Neural cell (in vitro differentiated cells): ENCODE data around the gene ATP6AP2. TPM values are rescaled to one million over a fixed set of nuclear protein-coding genes. Genes with fewer than 3 reads are reported as not detected.

Source experiments
- H2AFZ ChIP-seq: fragments of 200-600, 300-800 bp; sonication (generic), shearing (Covaris generic); 2 replicates; pipeline ENCODE4 v1.6.0; 2014; ENCODE audit warnings: low read depth, mild to moderate bottlenecking, antibody characterized with exemption, low read length, moderate library complexity
- H3F3A ChIP-seq: fragments of 200-600 bp; shearing (Covaris generic); 2 replicates; pipeline ENCODE4 v1.6.1; 2016; ENCODE audit warnings: mild to moderate bottlenecking, moderate library complexity, mixed read lengths, antibody characterized with exemption, low read length; ENCODE audit not compliant: insufficient read depth, poor library complexity, severe bottlenecking
- H3K27ac ChIP-seq: fragments of 200-600, 300-800 bp; sonication (generic), shearing (Covaris generic); 2 replicates; pipeline ENCODE4 v1.5.1; 2014; ENCODE audit warnings: mild to moderate bottlenecking, low read length, moderate library complexity
- H3K27me3 ChIP-seq: fragments of 300-800, 200-600 bp; sonication (generic), shearing (Covaris generic); 2 replicates; pipeline ENCODE4 v1.6.0; 2014; ENCODE audit warnings: mild to moderate bottlenecking, low read depth, low read length, moderate library complexity; ENCODE audit not compliant: insufficient read depth
- H3K36me3 ChIP-seq: fragments of 300-800, 200-600 bp; sonication (generic), shearing (Covaris generic); 2 replicates; pipeline ENCODE4 v1.5.1; 2014; ENCODE audit warnings: mild to moderate bottlenecking, antibody characterized with exemption, low read length, moderate library complexity; ENCODE audit not compliant: insufficient read depth
- H3K4me2 ChIP-seq: fragments of 300-800, 200-600 bp; sonication (generic), shearing (Covaris generic); 2 replicates; pipeline ENCODE4 v1.6.0; 2014; ENCODE audit warnings: mild to moderate bottlenecking, low read length
- H3K4me3 ChIP-seq: fragments of 300-800, 200-600 bp; sonication (generic), shearing (Covaris generic); 2 replicates; pipeline ENCODE4 v1.5.1; 2014; ENCODE audit warnings: mild to moderate bottlenecking, low read length, moderate library complexity
- H3K79me2 ChIP-seq: fragments of 200-600 bp; shearing (Covaris generic); replicated peaks from 2 replicates; pipeline ENCODE4 v1.6.0; 2014; ENCODE audit warnings: mild to moderate bottlenecking, low read length, moderate library complexity; ENCODE audit not compliant: insufficient read depth
- H3K9ac ChIP-seq: fragments of 300-800, 200-600 bp; sonication (generic), shearing (Covaris generic); 2 replicates; pipeline ENCODE4 v1.6.1; 2016; ENCODE audit warnings: mild to moderate bottlenecking, low read length, mixed read lengths
- H3K9me2 ChIP-seq: fragments of 200-600 bp; shearing (Covaris generic); 2 replicates; pipeline ENCODE4 v1.6.1; 2016; ENCODE audit warnings: mild to moderate bottlenecking, low read length, mixed read lengths; ENCODE audit not compliant: insufficient read depth
- H3K9me3 ChIP-seq: fragments of 200-600, 300-800 bp; sonication (generic), shearing (Covaris generic); 2 replicates; pipeline ENCODE4 v1.6.1; 2016; ENCODE audit warnings: mild to moderate bottlenecking, mixed run types, low read length, moderate library complexity, mixed read lengths
- H4K20me1 ChIP-seq: fragments of 200-600 bp; shearing (Covaris generic); 2 replicates; pipeline ENCODE4 v1.6.1; 2016; ENCODE audit warnings: mild to moderate bottlenecking, mixed run types; ENCODE audit not compliant: insufficient read depth
- CTCF ChIP-seq: fragments of 450-650 bp; IDR thresholded peaks from 2 replicates; pipeline ENCODE4 v1.5.1; 2014; ENCODE audit warnings: antibody characterized with exemption, mild to moderate bottlenecking, moderate library complexity; ENCODE audit not compliant: poor library complexity, severe bottlenecking
- EP300 ChIP-seq: fragments of 450-650 bp; conservative IDR thresholded peaks from 2 replicates; pipeline ENCODE4 v1.6.1; 2014; ENCODE audit warnings: antibody characterized with exemption, mild to moderate bottlenecking, moderate library complexity; ENCODE audit not compliant: poor library complexity, severe bottlenecking
- EZH2 ChIP-seq: fragments of 200-600, 300-800 bp; shearing (Covaris generic), sonication (generic); IDR thresholded peaks from 2 replicates; pipeline ENCODE4 v1.6.1; 2014; ENCODE audit warnings: antibody characterized with exemption, low read length, borderline replicate concordance, mild to moderate bottlenecking; ENCODE audit not compliant: insufficient read depth, poor library complexity, severe bottlenecking
- MXI1 ChIP-seq: fragments of 450-650 bp; conservative IDR thresholded peaks from 2 replicates; pipeline ENCODE4 v1.6.1; 2014; ENCODE audit warnings: antibody characterized with exemption, mild to moderate bottlenecking; ENCODE audit not compliant: poor library complexity, severe bottlenecking
- POLR2AphosphoS5 ChIP-seq: IDR thresholded peaks from 2 replicates; pipeline ENCODE4 v1.6.1; 2012
- RAD21 ChIP-seq: fragments of 450-650 bp; conservative IDR thresholded peaks from 2 replicates; pipeline ENCODE4 v1.6.1; 2014; ENCODE audit warnings: antibody characterized with exemption, mild to moderate bottlenecking, moderate library complexity
- REST ChIP-seq: IDR thresholded peaks from 2 replicates; pipeline ENCODE4 v1.6.1; 2012; ENCODE audit warnings: borderline replicate concordance
- SMC3 ChIP-seq: fragments of 450-650 bp; conservative IDR thresholded peaks from 2 replicates; pipeline ENCODE4 v1.6.1; 2014; ENCODE audit warnings: antibody characterized with exemption, mild to moderate bottlenecking, moderate library complexity; ENCODE audit not compliant: poor library complexity
- TAF1 ChIP-seq: IDR thresholded peaks from 2 replicates; pipeline ENCODE4 v1.6.1; 2012; ENCODE audit warnings: low read depth
- polyA plus RNA-seq: library from polyadenylated mRNA; depleted of rRNA; stranded (reverse); fragments of >200 nt; gene quantifications from 2 replicates; pipeline ENCODE4 v1.2.3, GENCODE V29; 2014

Gene ATP6AP2
- polyA plus RNA-seq, 1 donor from 2014 or later, result 236 TPM

- no peaks in the 10 kb centered on the region for H3K27me3 ChIP-seq
- no peaks in the 10 kb centered on the region for H3K79me2 ChIP-seq
- no peaks in the 10 kb centered on the region for H4K20me1 ChIP-seq
- H3K4me2 ChIP-seq, result no peak overlapping the region
- H2AFZ ChIP-seq, result no peak overlapping the region
- no peaks in the 10 kb centered on the region for H3K9me2 ChIP-seq
- H3K36me3 ChIP-seq, result no peaks in the 10 kb centered on the region
- no peak overlapping the region for H3K9ac ChIP-seq
- H3K27ac ChIP-seq, result no peak overlapping the region
- H3F3A ChIP-seq, result no peaks in the 10 kb centered on the region
- no peak overlapping the region for H3K4me3 ChIP-seq
- H3K9me3 ChIP-seq, result no peaks in the 10 kb centered on the region
- TF ChIP-seq TAF1 (no peak), EZH2 (no peak), POLR2AphosphoS5 (no peak), RAD21 (no peak), MXI1 (no peak), EP300 (no peak), CTCF (no peak), SMC3 (no peak), REST (no peak)
Observed at GRCh38 chrX:40612511-40612910, 31.7 kb downstream of the ATP6AP2 start.

- Histone ChIP-seq H3K27ac (no peak overlapping the region), H3K9me2 (no peaks in the 10 kb centered on the region), H3F3A (no peaks in the 10 kb centered on the region), H4K20me1 (no peaks in the 10 kb centered on the region), H2AFZ (no peak overlapping the region), H3K9me3 (no peaks in the 10 kb centered on the region), H3K79me2 (no peaks in the 10 kb centered on the region), H3K4me2 (no peak overlapping the region), H3K9ac (no peak overlapping the region), H3K27me3 (no peaks in the 10 kb centered on the region), H3K36me3 (no peaks in the 10 kb centered on the region), H3K4me3 (no peak overlapping the region)
- TF ChIP-seq CTCF, result no peak
- TF ChIP-seq RAD21, result no peak
- no peak for TF ChIP-seq MXI1
- TF ChIP-seq SMC3, result no peak
- no peak for TF ChIP-seq EP300
- TF ChIP-seq POLR2AphosphoS5, result no peak
- TF ChIP-seq REST, result no peak
- TF ChIP-seq TAF1, result no peak
- no peak for TF ChIP-seq EZH2
Observed at GRCh38 chrX:40615976-40616375, 35.2 kb downstream of the ATP6AP2 start.
